K562 (cell line): ENCODE results near the gene FTH1. TPM values are rescaled to one million over a fixed set of nuclear protein-coding genes. Genes with fewer than 3 reads are reported as not detected.

Experiments
- BRD9 ChIP-seq: fragments of 450-650 bp; IDR thresholded peaks from 2 replicates; pipeline ENCODE4 v1.6.1; 2018; ENCODE audit warnings: low read depth; ENCODE audit not compliant: partially characterized antibody
- COPS2 ChIP-seq: fragments of 450-650 bp; conservative IDR thresholded peaks from 2 replicates; pipeline ENCODE4 v1.6.1; 2016; ENCODE audit warnings: mild to moderate bottlenecking, moderate library complexity
- GTF2A2 ChIP-seq: IDR thresholded peaks from 2 replicates; pipeline ENCODE4 v1.6.1; 2016; ENCODE audit warnings: mild to moderate bottlenecking, missing genetic modification characterization, missing compliant biosample characterization
- MYBL2 ChIP-seq, 2 experiments: fragments of 450-650 bp in 1 of 2; sonication (generic) in 1 of 2; formaldehyde crosslinking in 1 of 2; IDR thresholded peaks; 2 replicates each; pipeline versions ENCODE4 v1.6.1 to v1.8.1; 2017 to 2022; ENCODE audit warnings: borderline replicate concordance in 1 of 2, inconsistent platforms in 1 of 2, low read depth in 1 of 2, mild to moderate bottlenecking in 1 of 2, missing genetic modification reagents in 1 of 2, moderate library complexity in 1 of 2
- PATZ1 ChIP-seq: fragments of 250-450 bp; sonication (Bioruptor Pico); IDR thresholded peaks from 2 replicates; pipeline ENCODE4 v1.5.0; 2020; ENCODE audit warnings: mild to moderate bottlenecking, borderline replicate concordance
- ZBTB40 ChIP-seq, 2 experiments: fragments of 450-650 bp in 1 of 2; sonication (generic) in 1 of 2; formaldehyde crosslinking in 1 of 2; IDR thresholded peaks; 2 replicates each; pipeline versions ENCODE4 v1.7.1 to v1.9.0; 2016 to 2022; ENCODE audit warnings: inconsistent platforms in 1 of 2, mild to moderate bottlenecking in 1 of 2, missing genetic modification reagents in 1 of 2
- ZNF175 ChIP-seq: fragments of 200-800 bp; sonication (Bioruptor generic); IDR thresholded peaks from 2 replicates; pipeline ENCODE4 v1.6.1; 2016; ENCODE audit warnings: low read depth, mild to moderate bottlenecking, missing genetic modification characterization, missing compliant biosample characterization
- ZNF184 ChIP-seq: sonication (generic); formaldehyde crosslinking; IDR thresholded peaks from 2 replicates; pipeline ENCODE4 v1.5.0; 2020; ENCODE audit warnings: missing genetic modification reagents
- ZNF274 ChIP-seq: IDR thresholded peaks from 2 replicates; pipeline ENCODE4 v1.6.1; 2011; ENCODE audit warnings: low read depth, mild to moderate bottlenecking, low read length, moderate library complexity, borderline replicate concordance
- polyA plus RNA-seq, 8 experiments: library from polyadenylated mRNA; depleted of rRNA in 4 of 8; stranded (reverse) in 5 of 8; unstranded in 3 of 8; fragments of >200 nt; fragmentation: Nextera tagmentation in 2 of 8; fragmentation: Illumina TruSeq in 1 of 8; extraction: Ambion mirVana in 2 of 8; extraction: Trizol in 1 of 8; gene quantifications; 2 replicates each; pipeline versions ENCODE4 v1.2.1 to v1.2.3, GENCODE V29; 2011 to 2014; ENCODE audit warnings: inconsistent platforms in 1 of 8, missing spikeins in 1 of 8
- total RNA-seq, 7 experiments: library from RNA; depleted of rRNA in 6 of 7; stranded (reverse); fragments of >200 nt in 6 of 7; fragmentation: Illumina TruSeq in 2 of 7; extraction: Trizol in 2 of 7; gene quantifications; 2 replicates each; pipeline versions ENCODE4 v1.2.1 to v1.2.3, GENCODE V29; 2011 to 2021; ENCODE audit warnings: low replicate concordance in 1 of 7
- TF ChIP-seq, protein P1 (sequence below): sonication (generic); formaldehyde crosslinking; IDR thresholded peaks from 2 replicates; pipeline ENCODE4 v1.9.0; 2022; ENCODE audit warnings: mild to moderate bottlenecking, missing genetic modification reagents
- TF ChIP-seq, protein P2 (sequence below), 3 experiments: IDR thresholded peaks in 2 of 3; conservative IDR thresholded peaks in 1 of 3; 2 replicates each; pipeline ENCODE4 v1.5.1; 2011 to 2012; ENCODE audit warnings: low read length in 3 of 3, mild to moderate bottlenecking in 3 of 3, control low read depth in 2 of 3, improper control_type of control experiment in 1 of 3, inconsistent platforms in 1 of 3, low read depth in 1 of 3, mixed read lengths in 1 of 3, moderate library complexity in 1 of 3; ENCODE audit not compliant: insufficient read depth in 2 of 3

Gene FTH1
- total and polyA plus RNA-seq, 9 of the 15 experiments (the other 6 are each of a cell fraction or from before 2014, with no cell fraction given): 370 to 3,146 (median 802) TPM

GRCh38 chr11:61954106-61954850 lies 13.2 kb downstream of the FTH1 start (continued):
- TF ChIP-seq PATZ1 (CRISPR knock-in tag) (no peak), GTF2A2 (no peak), ZNF175 (0 out of 2 replicates have a peak, but pooled peaks have one; percentile 37), BRD9 (peak; percentile 27), ZNF184 (no peak), MYBL2 (IDR thresholded peaks at IDR 0.05; ENCODE audit: low read depth) (no peak), MYBL2 (CRISPR knock-in tag; IDR thresholded peaks at IDR 0.05; ENCODE audit: borderline replicate concordance) (no peak), ZBTB40 (IDR thresholded peaks at IDR 0.05) (no peak), ZBTB40 (CRISPR knock-in tag; IDR thresholded peaks at IDR 0.05) (no peak), ZNF274 (no peak), COPS2 (no peak)
- TF ChIP-seq, protein P1, sequence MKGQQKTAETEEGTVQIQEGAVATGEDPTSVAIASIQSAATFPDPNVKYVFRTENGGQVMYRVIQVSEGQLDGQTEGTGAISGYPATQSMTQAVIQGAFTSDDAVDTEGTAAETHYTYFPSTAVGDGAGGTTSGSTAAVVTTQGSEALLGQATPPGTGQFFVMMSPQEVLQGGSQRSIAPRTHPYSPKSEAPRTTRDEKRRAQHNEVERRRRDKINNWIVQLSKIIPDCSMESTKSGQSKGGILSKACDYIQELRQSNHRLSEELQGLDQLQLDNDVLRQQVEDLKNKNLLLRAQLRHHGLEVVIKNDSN (CRISPR knock-in tag): no peak
- TF ChIP-seq, protein P2, sequence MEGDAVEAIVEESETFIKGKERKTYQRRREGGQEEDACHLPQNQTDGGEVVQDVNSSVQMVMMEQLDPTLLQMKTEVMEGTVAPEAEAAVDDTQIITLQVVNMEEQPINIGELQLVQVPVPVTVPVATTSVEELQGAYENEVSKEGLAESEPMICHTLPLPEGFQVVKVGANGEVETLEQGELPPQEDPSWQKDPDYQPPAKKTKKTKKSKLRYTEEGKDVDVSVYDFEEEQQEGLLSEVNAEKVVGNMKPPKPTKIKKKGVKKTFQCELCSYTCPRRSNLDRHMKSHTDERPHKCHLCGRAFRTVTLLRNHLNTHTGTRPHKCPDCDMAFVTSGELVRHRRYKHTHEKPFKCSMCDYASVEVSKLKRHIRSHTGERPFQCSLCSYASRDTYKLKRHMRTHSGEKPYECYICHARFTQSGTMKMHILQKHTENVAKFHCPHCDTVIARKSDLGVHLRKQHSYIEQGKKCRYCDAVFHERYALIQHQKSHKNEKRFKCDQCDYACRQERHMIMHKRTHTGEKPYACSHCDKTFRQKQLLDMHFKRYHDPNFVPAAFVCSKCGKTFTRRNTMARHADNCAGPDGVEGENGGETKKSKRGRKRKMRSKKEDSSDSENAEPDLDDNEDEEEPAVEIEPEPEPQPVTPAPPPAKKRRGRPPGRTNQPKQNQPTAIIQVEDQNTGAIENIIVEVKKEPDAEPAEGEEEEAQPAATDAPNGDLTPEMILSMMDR (IDR thresholded peaks at IDR 0.05 in 2 of 3, conservative IDR thresholded peaks at IDR 0.05 in 1 of 3; ENCODE audit: insufficient read depth in 2 of 3, low read depth in 1 of 3, low read length in 3 of 3): peak; percentile 13 to 60 (median 37); a peak in 3 of 6 replicates
